HG03103 (cell line): ENCODE results near the gene MAB21L4.

Source experiments
- ATAC-seq: cut with Tn5 transposase; IDR thresholded peaks from one replicate; pipeline ENCODE4 v1.9.1; 2021; ENCODE audit warnings: low read depth; ENCODE audit not compliant: unreplicated experiment

The MAB21L4 gene

DNA sequence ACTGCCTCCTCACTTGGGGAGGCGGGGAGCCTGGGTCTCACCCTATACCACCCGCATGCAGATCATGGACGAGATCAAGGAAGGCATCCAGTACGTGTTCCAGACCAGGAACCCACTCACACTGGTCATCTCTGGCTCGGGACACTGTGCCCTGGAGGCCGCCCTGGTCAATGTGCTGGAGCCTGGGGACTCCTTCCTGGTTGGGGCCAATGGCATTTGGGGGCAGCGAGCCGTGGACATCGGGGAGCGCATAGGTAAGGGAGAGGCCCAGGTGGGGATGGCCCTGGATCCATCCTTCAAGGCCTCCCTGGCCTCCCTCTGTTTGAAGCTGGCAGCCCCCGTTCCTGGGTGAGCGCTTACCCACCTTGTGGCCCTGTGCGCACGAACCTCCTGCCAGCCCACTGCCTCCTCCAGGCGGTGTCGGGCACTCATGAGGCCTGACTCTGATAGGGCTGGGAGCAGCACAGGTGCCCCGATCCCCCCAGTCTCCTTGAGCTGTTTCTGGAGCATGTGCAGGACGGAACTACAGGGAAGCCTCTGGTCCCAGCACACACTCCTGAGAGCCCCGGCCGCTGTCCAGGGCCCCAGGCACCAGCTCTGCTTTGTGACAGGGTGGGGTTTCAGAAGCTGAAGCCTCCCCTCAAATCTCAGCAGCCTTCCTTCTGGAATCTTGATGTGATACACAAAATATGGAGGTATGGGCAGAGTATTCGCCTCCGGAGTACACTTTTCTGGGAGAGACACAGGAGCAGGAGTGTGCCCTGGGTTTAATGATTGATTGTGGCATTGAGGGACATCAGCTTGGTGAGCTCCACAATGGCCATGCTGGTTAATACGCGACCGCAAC is 26.6 kb downstream of the MAB21L4 start:
- no peak for ATAC-seq

DNA sequence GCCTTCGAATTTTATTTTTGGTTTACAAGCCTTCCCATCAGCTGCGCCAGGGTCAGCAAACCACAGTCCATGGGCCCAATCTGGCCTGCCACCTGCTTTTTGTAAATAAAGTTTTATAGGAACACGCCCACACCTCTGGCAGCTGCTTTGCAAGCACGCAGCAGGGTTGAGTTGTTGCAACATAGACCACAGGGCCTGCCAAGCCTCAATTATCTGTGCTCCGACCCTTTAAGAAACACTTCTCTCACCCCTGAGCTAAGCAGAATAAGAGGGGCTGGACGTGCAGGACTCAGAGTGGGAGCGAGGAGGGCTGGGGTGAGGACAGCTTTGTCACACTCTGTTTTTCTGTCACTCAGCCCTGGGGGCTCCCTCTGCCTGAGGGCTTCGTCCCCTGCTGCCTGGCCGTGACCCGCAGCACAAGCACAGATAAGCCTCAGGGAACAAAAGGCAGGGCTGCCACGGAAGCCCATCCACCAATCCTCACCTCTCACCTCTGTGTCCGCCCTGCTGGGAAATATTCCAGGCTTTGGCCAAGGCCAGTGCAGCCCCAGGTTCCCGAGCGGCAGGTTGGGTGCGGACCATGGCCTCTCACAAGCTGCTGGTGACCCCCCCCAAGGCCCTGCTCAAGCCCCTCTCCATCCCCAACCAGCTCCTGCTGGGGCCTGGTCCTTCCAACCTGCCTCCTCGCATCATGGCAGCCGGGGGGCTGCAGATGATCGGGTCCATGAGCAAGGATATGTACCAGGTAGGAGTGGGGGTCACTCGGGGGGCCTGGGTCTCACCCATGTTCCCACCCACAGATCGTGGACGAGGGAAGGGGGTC is 27.5 kb downstream of the MAB21L4 start, which contains the start of gene AGXT:
AGXT (plus strand) TSS at position 539 of the 823 bp plus-strand sequence; CDS start at position 581, 42 bp downstream.
- ATAC-seq = no peak

GRCh38 chr2:240865391-240865790 is 30.6 kb downstream of the MAB21L4 start:
- ATAC-seq = no peak

GRCh38 chr2:240864475-240864874 is 31.5 kb downstream of the MAB21L4 start:
- ATAC-seq = no peak

GRCh38 chr2:240861547-240861946 is 34.4 kb downstream of the MAB21L4 start:
- no peak for ATAC-seq

DNA sequence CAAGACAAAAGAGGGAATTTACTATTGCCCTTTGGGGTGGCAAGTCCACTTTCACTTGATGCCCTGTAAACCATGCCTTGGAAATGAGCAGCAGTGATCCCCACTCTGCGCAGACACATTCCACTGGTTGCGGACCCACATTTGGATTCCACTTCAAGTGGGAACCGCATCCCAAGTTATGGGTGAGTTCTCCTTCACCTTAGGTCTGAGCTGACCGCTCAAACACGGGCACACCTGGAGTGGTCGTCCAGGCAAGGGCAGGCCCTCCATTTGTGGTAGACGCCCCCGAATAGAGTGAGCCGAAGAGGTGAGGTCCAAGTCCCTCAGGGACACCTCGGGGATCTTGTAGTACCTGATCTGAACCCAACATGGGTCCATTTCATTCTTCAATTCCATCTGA is 37.1 kb downstream of the MAB21L4 start:
- ATAC-seq = no peak

DNA sequence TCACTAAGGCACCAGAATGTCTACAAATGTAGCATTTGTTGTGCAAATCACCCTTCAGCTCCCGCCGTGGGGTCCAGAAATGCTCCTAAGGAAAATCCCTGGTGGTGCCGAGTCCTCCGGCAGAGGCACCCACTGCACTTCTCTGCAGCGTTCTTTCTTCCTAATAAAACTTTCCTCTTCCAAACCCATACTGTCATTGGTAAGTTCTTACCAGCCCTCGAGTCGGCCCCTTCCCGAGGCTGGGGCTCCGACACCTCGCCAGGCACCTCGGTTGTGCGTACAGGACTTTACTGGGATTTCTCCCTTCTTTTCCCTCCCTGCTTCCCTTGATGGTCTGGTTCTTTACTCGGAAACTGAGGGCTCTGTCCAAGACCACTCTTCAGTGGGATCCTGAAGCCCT is 37.6 kb downstream of the MAB21L4 start:
- ATAC-seq = no peak

GRCh38 chr2:240857039-240858008 is 38.6 kb downstream of the MAB21L4 start:
- ATAC-seq = no peak

DNA sequence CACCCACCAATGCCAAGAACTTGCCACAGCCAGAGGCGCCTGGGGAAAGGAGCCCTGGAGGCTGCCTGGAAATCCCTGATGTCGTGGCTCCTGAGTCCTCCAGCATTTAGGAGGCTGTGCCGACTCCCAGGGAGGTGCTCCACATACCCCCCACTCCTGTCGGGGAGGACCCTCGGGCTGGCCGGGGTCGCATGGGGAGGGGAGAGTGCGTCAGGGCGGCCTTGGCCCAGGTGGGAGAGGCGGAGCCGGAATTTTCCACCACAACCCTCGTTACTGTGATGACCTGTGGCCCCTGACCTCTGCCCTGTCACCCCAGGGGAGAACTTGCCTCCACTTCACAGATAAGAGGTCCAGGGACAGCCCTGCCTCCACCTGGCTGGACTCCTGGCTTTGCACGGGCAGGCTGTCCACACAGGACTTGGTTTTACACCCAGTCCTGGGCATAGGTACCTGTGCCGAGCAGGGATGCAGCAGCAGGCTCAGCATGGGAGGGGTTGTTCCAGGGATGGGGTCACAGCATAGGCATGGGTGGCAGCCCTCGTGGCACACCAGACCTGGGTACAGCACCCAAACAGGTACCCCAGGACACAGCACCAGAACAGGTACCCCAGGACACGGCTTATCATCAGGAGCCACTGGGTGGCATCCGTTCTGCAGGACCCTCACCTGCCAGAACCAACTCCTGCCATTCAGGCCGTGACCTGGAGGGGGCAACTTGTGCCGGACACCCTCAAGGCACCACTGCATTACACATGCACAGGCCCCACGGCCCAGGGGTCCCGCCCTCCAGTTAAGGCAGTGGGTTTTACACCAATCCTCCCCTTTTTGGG is 39.6 kb downstream of the MAB21L4 start:
- no peak for ATAC-seq

GRCh38 chr2:240855670-240856069 is 40.3 kb downstream of the MAB21L4 start:
- no peak for ATAC-seq

- ATAC-seq = no peak
Observed at GRCh38 chr2:240852671-240853314, 43.2 kb downstream of the MAB21L4 start.

DNA sequence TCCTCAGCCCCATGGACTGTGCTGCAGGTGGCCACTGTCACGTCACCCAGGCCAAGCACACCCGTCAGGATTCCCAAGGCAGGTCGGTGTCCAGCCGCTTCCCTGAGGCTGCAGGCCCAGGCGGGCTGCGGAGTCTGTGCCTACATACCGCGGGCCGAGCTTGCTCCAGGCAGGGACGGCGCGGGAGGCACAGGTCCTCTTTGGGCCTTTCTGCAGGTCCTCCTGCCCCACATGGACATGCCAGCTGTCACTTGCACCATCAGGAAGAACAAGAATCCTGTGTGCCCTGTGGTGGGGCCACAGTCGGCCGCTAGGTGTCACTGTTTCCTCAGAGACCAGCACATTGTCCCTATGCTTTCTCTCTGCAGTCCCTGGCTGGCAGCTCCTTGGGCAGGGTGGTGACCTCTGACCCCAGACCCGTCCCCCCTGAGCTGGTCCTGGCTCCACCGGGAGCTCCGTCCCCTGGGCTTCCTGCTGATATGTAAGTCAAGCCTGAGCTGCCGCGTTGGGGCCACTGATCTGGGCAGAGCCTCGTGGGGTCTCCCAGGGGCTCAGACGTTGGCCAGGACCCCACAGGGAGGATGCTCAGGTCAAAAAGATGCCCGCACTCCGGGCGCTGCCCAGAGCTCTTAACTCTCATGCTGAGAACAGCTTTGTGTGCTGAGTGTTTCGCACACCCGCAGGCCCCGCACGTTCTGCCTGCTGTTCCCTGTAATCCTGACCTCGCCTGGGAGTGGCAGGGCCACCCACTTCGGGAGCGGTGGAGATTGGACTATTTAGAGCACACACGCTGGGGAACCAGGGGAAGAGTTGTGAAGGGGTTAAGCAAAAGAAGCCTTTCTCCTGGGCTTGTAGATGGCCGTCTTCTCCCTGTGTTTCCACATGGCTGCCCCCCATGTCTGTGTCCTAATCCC is 44.6 kb downstream of the MAB21L4 start:
- ATAC-seq = no peak

- no peak for ATAC-seq
Observed at GRCh38 chr2:240850756-240851077, 45.2 kb downstream of the MAB21L4 start.

GRCh38 chr2:240850026-240850425 is 45.9 kb downstream of the MAB21L4 start:
- ATAC-seq = no peak

DNA sequence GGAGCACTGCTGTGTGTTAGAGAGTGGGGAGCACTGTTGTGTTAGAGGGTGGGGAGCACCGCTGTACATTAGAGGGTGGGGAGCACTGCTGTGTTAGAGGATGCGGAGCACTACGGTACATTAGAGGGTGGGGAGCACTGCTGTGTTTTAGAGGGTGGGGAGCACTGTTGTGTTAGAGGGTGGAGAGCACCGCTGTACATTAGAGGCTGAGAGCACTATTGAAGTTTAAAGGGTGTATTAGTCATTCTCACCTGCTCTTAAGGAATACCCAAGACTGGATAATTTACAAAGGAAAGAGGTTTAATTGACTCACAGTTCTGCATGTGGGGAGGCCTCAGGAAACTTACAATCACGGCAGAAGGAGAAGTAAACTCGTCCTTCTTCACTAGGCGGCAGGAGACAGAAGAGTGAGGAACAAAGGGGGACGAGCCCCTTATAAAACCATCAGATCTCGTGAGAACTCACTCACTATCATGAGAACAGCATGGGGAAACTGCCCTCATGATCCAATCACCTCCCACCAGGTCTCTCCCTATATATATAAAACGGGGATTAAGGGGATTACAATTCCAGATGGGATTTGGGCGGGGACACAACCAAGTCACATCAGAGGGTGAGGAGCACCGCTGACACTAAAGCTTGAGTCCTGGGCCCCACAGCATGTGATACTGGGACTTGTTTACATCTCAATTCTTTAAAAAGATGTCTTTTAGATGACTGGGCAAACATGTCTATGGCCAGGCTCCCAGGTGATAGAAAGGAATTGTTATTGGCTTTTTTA is 46.9 kb downstream of the MAB21L4 start:
- no peak for ATAC-seq

GRCh38 chr2:240847817-240848216 is 48.1 kb downstream of the MAB21L4 start:
- ATAC-seq = no peak

DNA sequence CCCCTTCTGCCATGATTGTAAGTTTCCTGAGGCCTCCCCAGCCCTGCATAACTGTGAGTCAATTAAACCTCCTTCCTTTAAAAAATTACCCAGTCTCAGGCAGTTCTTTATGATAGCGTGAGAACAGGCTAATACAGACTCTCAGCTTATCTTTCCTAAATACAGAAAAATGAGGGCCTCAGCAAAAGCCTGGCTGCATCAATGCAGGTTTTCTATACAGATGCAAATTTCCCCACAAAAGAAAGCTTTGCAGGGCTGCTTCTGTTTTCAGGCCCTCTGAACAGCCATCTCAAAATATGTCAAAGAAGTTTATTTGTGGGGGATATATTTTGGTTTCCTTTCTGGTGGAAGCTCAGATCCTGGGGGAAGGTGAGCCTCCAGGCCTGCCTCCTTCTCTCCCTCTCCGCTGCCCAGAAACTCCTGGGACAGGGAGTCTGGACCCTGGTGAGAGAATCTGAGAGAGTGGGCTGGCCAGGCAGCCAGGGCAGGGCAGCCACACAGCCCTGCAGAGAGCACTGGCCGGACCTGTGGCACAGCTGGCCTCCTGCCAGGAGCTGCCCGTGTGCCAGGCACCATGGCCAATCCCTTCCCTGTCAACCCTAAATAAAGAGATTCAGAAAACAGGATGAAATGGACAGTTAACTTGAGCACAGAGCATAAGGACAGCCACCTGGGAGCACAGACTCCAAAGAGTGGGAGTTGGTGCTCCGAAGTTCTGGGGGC is 48.9 kb downstream of the MAB21L4 start:
- ATAC-seq = no peak
